ENCODE data around the gene GET3. TPM values are rescaled to one million over a fixed set of nuclear protein-coding genes. Genes with fewer than 3 reads are reported as not detected.

The GET3 gene
- total RNA-seq, 2 donors from 2014 or later = 30.7 to 50.0 TPM

- H3K9me3 ChIP-seq = no peaks in the 10 kb centered on the region
- no peak for DNase-seq (ENCODE audit: low spot score)
- no peak for TF ChIP-seq CTCF (IDR thresholded peaks at IDR 0.05)
- no peaks in the 10 kb centered on the region for H3K27me3 ChIP-seq (replicated peaks; ENCODE audit: insufficient read depth)
- no peak for ATAC-seq (ENCODE audit: insufficient number of reproducible peaks, low FRiP score, low read depth)
- H3K4me1 ChIP-seq (ENCODE audit: control insufficient read depth in 1 of 2, low read depth in 2 of 2) = peaks cover 24 to 61% of the 10 kb centered on the region in 2 donors
- peak overlapping the region; percentile 85 for H3K4me3 ChIP-seq
- peak overlapping the region; percentile 94 to 95 for H3K27ac ChIP-seq
- H3K36me3 ChIP-seq = no peaks in the 10 kb centered on the region
Observed at GRCh38 chr19:12779162-12779993, 42.1 kb downstream of the GET3 start.

- H3K27ac ChIP-seq = peak overlapping the region; percentile 99 to 100
- peaks cover 42 to 79% of the 10 kb centered on the region in 2 donors for H3K4me1 ChIP-seq (ENCODE audit: control insufficient read depth in 1 of 2, low read depth in 2 of 2)
- no peaks in the 10 kb centered on the region for H3K9me3 ChIP-seq
- DNase-seq (ENCODE audit: low spot score) (no peak), ATAC-seq (ENCODE audit: insufficient number of reproducible peaks, low FRiP score, low read depth) (no peak)
- no peaks in the 10 kb centered on the region for H3K36me3 ChIP-seq
- peak overlapping the region; percentile 76 for H3K4me3 ChIP-seq
- H3K27me3 ChIP-seq (replicated peaks; ENCODE audit: insufficient read depth) = no peaks in the 10 kb centered on the region
- TF ChIP-seq CTCF (IDR thresholded peaks at IDR 0.05) = no peak
Observed at GRCh38 chr19:12782174-12782423, 44.8 kb downstream of the GET3 start.

- DNase-seq (ENCODE audit: low spot score) (no peak), ATAC-seq (ENCODE audit: insufficient number of reproducible peaks, low FRiP score, low read depth) (no peak)
- Histone ChIP-seq H3K4me1 (ENCODE audit: control insufficient read depth in 1 of 2, low read depth in 2 of 2) (peaks cover 45 to 81% of the 10 kb centered on the region in 2 donors), H3K4me3 (peak overlapping the region; percentile 76), H3K27ac (peak overlapping the region; percentile 99 to 100), H3K36me3 (no peaks in the 10 kb centered on the region), H3K9me3 (no peaks in the 10 kb centered on the region), H3K27me3 (replicated peaks; ENCODE audit: insufficient read depth) (no peaks in the 10 kb centered on the region)
- peak; percentile 20 for TF ChIP-seq CTCF (IDR thresholded peaks at IDR 0.05)
Observed at GRCh38 chr19:12782424-12783290, 45.4 kb downstream of the GET3 start.

GRCh38 chr19:12783291-12783848 lies 46.1 kb downstream of the GET3 start:
- Histone ChIP-seq H3K4me3 (peak overlapping the region; percentile 76), H3K27me3 (replicated peaks; ENCODE audit: insufficient read depth) (no peaks in the 10 kb centered on the region), H3K36me3 (no peaks in the 10 kb centered on the region), H3K4me1 (ENCODE audit: control insufficient read depth in 1 of 2, low read depth in 2 of 2) (peaks cover 52 to 81% of the 10 kb centered on the region in 2 donors), H3K27ac (peak overlapping the region; percentile 99 to 100), H3K9me3 (no peaks in the 10 kb centered on the region)
- ATAC-seq (ENCODE audit: insufficient number of reproducible peaks, low FRiP score, low read depth) (no peak), DNase-seq (ENCODE audit: low spot score) (no peak)
- TF ChIP-seq CTCF (IDR thresholded peaks at IDR 0.05) = no peak

GRCh38 chr19:12783849-12784393 lies 46.6 kb downstream of the GET3 start:
- Histone ChIP-seq H3K27ac (peak overlapping the region; percentile 99 to 100), H3K4me3 (peak overlapping the region; percentile 76), H3K9me3 (no peaks in the 10 kb centered on the region), H3K4me1 (ENCODE audit: control insufficient read depth in 1 of 2, low read depth in 2 of 2) (peaks cover 54 to 81% of the 10 kb centered on the region in 2 donors), H3K27me3 (replicated peaks; ENCODE audit: insufficient read depth) (no peaks in the 10 kb centered on the region), H3K36me3 (no peaks in the 10 kb centered on the region)
- no peak for TF ChIP-seq CTCF (IDR thresholded peaks at IDR 0.05)
- no peak for DNase-seq (ENCODE audit: low spot score)
- ATAC-seq (ENCODE audit: insufficient number of reproducible peaks, low FRiP score, low read depth) = no peak
